BLaER1 (cell line): ENCODE results near the gene BBIP1.
A peak's percentile ranks its signal among the peaks of the same experiment; 100 is the strongest.

ENCODE experiments used
- H3K27ac ChIP-seq: shearing (Covaris generic); formaldehyde crosslinking; 2 replicates; pipeline ENCODE4 v1.8.1; 2022
- H3K27me3 ChIP-seq: shearing (Covaris generic); formaldehyde crosslinking; 2 replicates; pipeline ENCODE4 v1.8.1; 2022
- H3K36me3 ChIP-seq: shearing (Covaris generic); formaldehyde crosslinking; 2 replicates; pipeline ENCODE4 v1.8.1; 2022
- H3K4me1 ChIP-seq: shearing (Covaris generic); formaldehyde crosslinking; 2 replicates; pipeline ENCODE4 v1.8.1; 2022
- H3K4me2 ChIP-seq: shearing (Covaris generic); formaldehyde crosslinking; 2 replicates; pipeline ENCODE4 v1.8.1; 2022
- H3K4me3 ChIP-seq: shearing (Covaris generic); formaldehyde crosslinking; 2 replicates; pipeline ENCODE4 v1.8.1; 2022
- H3K9ac ChIP-seq: shearing (Covaris generic); formaldehyde crosslinking; 2 replicates; pipeline ENCODE4 v1.8.1; 2022
- H3K9me3 ChIP-seq: shearing (Covaris generic); formaldehyde crosslinking; 2 replicates; pipeline ENCODE4 v1.8.1; 2022
- H4K20me1 ChIP-seq: shearing (Covaris generic); formaldehyde crosslinking; 2 replicates; pipeline ENCODE4 v1.8.1; 2022
- Cebpa-rat ChIP-seq: shearing (Covaris generic); IDR thresholded peaks from 2 replicates; pipeline ENCODE4 v1.8.1; 2022

BBIP1 gene

GRCh38 chr10:110918643-110919348 is at the start of gene BBIP1:
BBIP1 (minus strand) TSS chr10:110919180; CDS start chr10:110918157, 1,023 bp downstream.
- Histone ChIP-seq H4K20me1 (peaks cover 42% of the 10 kb centered on the region), H3K36me3 (no peaks in the 10 kb centered on the region), H3K9ac (peak within 1 kb of the TSS; percentile 99), H3K4me2 (peak within 1 kb of the TSS; percentile 86), H3K27me3 (no peaks in the 10 kb centered on the region), H3K4me1 (peaks cover 47% of the 10 kb centered on the region), H3K4me3 (peak within 1 kb of the TSS; percentile 98), H3K27ac (peak within 1 kb of the TSS; percentile 100), H3K9me3 (no peaks in the 10 kb centered on the region)
- TF ChIP-seq Cebpa-rat, result no peak

- H3K36me3 ChIP-seq, result peaks cover 35% of the 10 kb centered on the region
- H3K9ac ChIP-seq, result no peak overlapping the region
- no peaks in the 10 kb centered on the region for H3K4me1 ChIP-seq
- TF ChIP-seq Cebpa-rat, result no peak
- peaks cover 100% of the 10 kb centered on the region for H4K20me1 ChIP-seq
- H3K27ac ChIP-seq, result no peak overlapping the region
- H3K4me3 ChIP-seq, result no peak overlapping the region
- no peaks in the 10 kb centered on the region for H3K9me3 ChIP-seq
- no peak overlapping the region for H3K4me2 ChIP-seq
- no peaks in the 10 kb centered on the region for H3K27me3 ChIP-seq
These were observed 48.7 kb upstream of the BBIP1 start for GRCh38 chr10:110967645-110968044.

- Histone ChIP-seq H3K9ac (no peak overlapping the region), H3K27ac (no peak overlapping the region), H3K4me3 (no peak overlapping the region), H4K20me1 (peaks cover 100% of the 10 kb centered on the region), H3K4me2 (no peak overlapping the region), H3K4me1 (no peaks in the 10 kb centered on the region), H3K9me3 (no peaks in the 10 kb centered on the region), H3K27me3 (no peaks in the 10 kb centered on the region), H3K36me3 (peaks cover 35% of the 10 kb centered on the region)
- no peak for TF ChIP-seq Cebpa-rat
These were observed 48.1 kb upstream of the BBIP1 start for GRCh38 chr10:110967009-110967630.

- no peak overlapping the region for H3K9ac ChIP-seq
- no peaks in the 10 kb centered on the region for H3K9me3 ChIP-seq
- no peak overlapping the region for H3K4me3 ChIP-seq
- no peak overlapping the region for H3K27ac ChIP-seq
- TF ChIP-seq Cebpa-rat, result no peak
- peaks cover 35% of the 10 kb centered on the region for H3K36me3 ChIP-seq
- peaks cover 100% of the 10 kb centered on the region for H4K20me1 ChIP-seq
- no peak overlapping the region for H3K4me2 ChIP-seq
- H3K27me3 ChIP-seq, result no peaks in the 10 kb centered on the region
- H3K4me1 ChIP-seq, result no peaks in the 10 kb centered on the region
These were observed 47.2 kb upstream of the BBIP1 start for GRCh38 chr10:110966146-110966545.

GRCh38 chr10:110965216-110965615 is 46.2 kb upstream of the BBIP1 start:
- no peak overlapping the region for H3K4me2 ChIP-seq

GRCh38 chr10:110964681-110965080 is 45.7 kb upstream of the BBIP1 start:
- Histone ChIP-seq H3K36me3 (peaks cover 46% of the 10 kb centered on the region), H3K4me3 (no peak overlapping the region), H3K27me3 (no peaks in the 10 kb centered on the region), H3K9ac (no peak overlapping the region), H3K4me2 (no peak overlapping the region), H4K20me1 (peaks cover 100% of the 10 kb centered on the region), H3K27ac (no peak overlapping the region), H3K9me3 (no peaks in the 10 kb centered on the region), H3K4me1 (no peaks in the 10 kb centered on the region)
- TF ChIP-seq Cebpa-rat, result no peak

More at GRCh38 chr10:110965216-110965615, 46.2 kb upstream of the BBIP1 start:
- peaks cover 100% of the 10 kb centered on the region for H4K20me1 ChIP-seq
- H3K9ac ChIP-seq, result no peak overlapping the region
- no peaks in the 10 kb centered on the region for H3K4me1 ChIP-seq
- peaks cover 44% of the 10 kb centered on the region for H3K36me3 ChIP-seq
- no peak overlapping the region for H3K4me3 ChIP-seq
- no peak for TF ChIP-seq Cebpa-rat
- H3K27me3 ChIP-seq, result no peaks in the 10 kb centered on the region
- H3K9me3 ChIP-seq, result no peaks in the 10 kb centered on the region
- no peak overlapping the region for H3K27ac ChIP-seq

GRCh38 chr10:110963162-110963561 is 44.2 kb upstream of the BBIP1 start:
- Histone ChIP-seq H3K36me3 (peaks cover 37% of the 10 kb centered on the region), H3K27ac (no peak overlapping the region), H3K4me1 (no peaks in the 10 kb centered on the region), H3K27me3 (no peaks in the 10 kb centered on the region), H4K20me1 (peaks cover 100% of the 10 kb centered on the region), H3K4me3 (no peak overlapping the region), H3K9ac (no peak overlapping the region), H3K4me2 (no peak overlapping the region), H3K9me3 (no peaks in the 10 kb centered on the region)
- no peak for TF ChIP-seq Cebpa-rat

- TF ChIP-seq Cebpa-rat, result no peak
- no peaks in the 10 kb centered on the region for H3K9me3 ChIP-seq
- H3K27ac ChIP-seq, result no peak overlapping the region
- no peaks in the 10 kb centered on the region for H3K27me3 ChIP-seq
- H3K4me3 ChIP-seq, result no peak overlapping the region
- no peaks in the 10 kb centered on the region for H3K4me1 ChIP-seq
- peaks cover 100% of the 10 kb centered on the region for H4K20me1 ChIP-seq
- no peak overlapping the region for H3K4me2 ChIP-seq
- H3K9ac ChIP-seq, result no peak overlapping the region
- peaks cover 30% of the 10 kb centered on the region for H3K36me3 ChIP-seq
These were observed 43.5 kb upstream of the BBIP1 start for GRCh38 chr10:110962443-110962842.

GRCh38 chr10:110960333-110960712 is 41.3 kb upstream of the BBIP1 start:
- no peak overlapping the region for H3K27ac ChIP-seq
- H3K27me3 ChIP-seq, result no peaks in the 10 kb centered on the region
- no peak overlapping the region for H3K9ac ChIP-seq
- no peak overlapping the region for H3K4me3 ChIP-seq
- TF ChIP-seq Cebpa-rat, result no peak
- no peaks in the 10 kb centered on the region for H3K9me3 ChIP-seq
- no peaks in the 10 kb centered on the region for H3K4me1 ChIP-seq
- peaks cover 24% of the 10 kb centered on the region for H3K36me3 ChIP-seq
- H3K4me2 ChIP-seq, result no peak overlapping the region
- H4K20me1 ChIP-seq, result peaks cover 100% of the 10 kb centered on the region
